Spleen (tissue), 11 donors: Measurements from ENCODE around the gene SLC47A2. TPM values are rescaled to one million over a fixed set of nuclear protein-coding genes. Genes with fewer than 3 reads are reported as not detected.

ENCODE experiments used
- DNase-seq: peaks from one replicate; pipeline ENCODE4 v3.0.0-alpha.2; 2020
- H3K27ac ChIP-seq, 8 donors: fragments of 200-600 bp; sonication (generic) in 7 of 8; 1 replicate in 4 of 8; 2 replicates in 4 of 8; pipeline versions ENCODE4 v1.5.0 to v1.8.0; 2016 to 2021; ENCODE audit warnings: inconsistent platforms in 4 of 8, mild to moderate bottlenecking in 4 of 8, moderate library complexity in 1 of 8
- H3K27me3 ChIP-seq, 7 donors: fragments of 200-600 bp; sonication (generic) in 6 of 7; replicated peaks in 1 of 7; 1 replicate in 4 of 7; 2 replicates in 3 of 7; pipeline versions ENCODE4 v1.5.0 to v1.8.0; 2016 to 2021; ENCODE audit warnings: inconsistent platforms in 3 of 7, mild to moderate bottlenecking in 1 of 7
- H3K36me3 ChIP-seq, 6 donors: fragments of 200-600 bp; sonication (generic) in 5 of 6; 1 replicate in 4 of 6; 2 replicates in 2 of 6; pipeline versions ENCODE4 v1.5.0 to v1.8.0; 2016 to 2021; ENCODE audit warnings: inconsistent platforms in 2 of 6
- H3K4me1 ChIP-seq, 6 donors: fragments of 200-600 bp; sonication (generic) in 5 of 6; 1 replicate in 3 of 6; 2 replicates in 3 of 6; pipeline versions ENCODE4 v1.5.0 to v1.8.0; 2016 to 2021; ENCODE audit warnings: inconsistent platforms in 3 of 6
- H3K4me3 ChIP-seq, 8 donors: fragments of 200-600 bp; sonication (generic) in 7 of 8; 1 replicate in 4 of 8; 2 replicates in 4 of 8; pipeline versions ENCODE4 v1.5.0 to v1.8.0; 2016 to 2021; ENCODE audit warnings: inconsistent platforms in 4 of 8, mild to moderate bottlenecking in 4 of 8, moderate library complexity in 2 of 8
- H3K9me3 ChIP-seq, 8 donors: fragments of 200-600 bp; sonication (generic) in 7 of 8; 1 replicate in 4 of 8; 2 replicates in 4 of 8; pipeline versions ENCODE4 v1.5.0 to v1.8.0; 2016 to 2021; ENCODE audit warnings: inconsistent platforms in 4 of 8
- CTCF ChIP-seq, 11 experiments: fragments of 200-600 bp in 7 of 11; fragments of 450-650 bp in 4 of 11; sonication (generic) in 4 of 11; IDR thresholded peaks in 8 of 11; conservative IDR thresholded peaks in 3 of 11; 1 replicate in 7 of 11; 2 replicates in 4 of 11; pipeline versions ENCODE4 v1.4.0 to v1.8.0; 2016 to 2021; ENCODE audit warnings: antibody characterized with exemption in 11 of 11, inconsistent platforms in 4 of 11, mild to moderate bottlenecking in 1 of 11
- POLR2A ChIP-seq, 3 donors: fragments of 450-650 bp; IDR thresholded peaks; one replicate each; pipeline ENCODE4 v1.5.1; 2017; ENCODE audit warnings: antibody characterized with exemption in 3 of 3, mild to moderate bottlenecking in 1 of 3
- POLR2AphosphoS5 ChIP-seq, 3 donors: sonication (generic); formaldehyde crosslinking; IDR thresholded peaks; one replicate each; pipeline ENCODE4 v1.5.1; 2017; ENCODE audit warnings: antibody characterized with exemption in 3 of 3
- WGBS, 5 donors: extraction: QIAGEN DNeasy Blood & Tissue Kit in 3 of 5; methylation state at CpG; one replicate each; pipeline versions ENCODE4 v1.1.5 to v1.1.7; 2013 to 2018; 5-methylcytosine and 5-hydroxymethylcytosine counted together
- intact Hi-C: fragments of 100-400 bp; cut with DNase I; formaldehyde crosslinking; loops from one replicate; pipeline ENCODE4 v1.15.0; 2023; ENCODE audit warnings: low total_unique reads
- polyA plus RNA-seq, 3 donors: library from polyadenylated mRNA; stranded (reverse); fragments of 200-250 nt; gene quantifications; one replicate each; pipeline ENCODE4 v1.2.1, GENCODE V29; 2013
- total RNA-seq, 7 donors: library from RNA; depleted of rRNA in 3 of 7; stranded (reverse); fragments of >200 nt in 3 of 7; fragmentation: NEBNext Ultra II Directional in 4 of 7; extraction: Animal tissue kit (Norgen Biotek cat#: 25700) in 4 of 7; gene quantifications; one replicate each; pipeline versions ENCODE4 v1.1.0 to v1.2.1, GENCODE V29; 2016 to 2021
- donor health status: healthy with polysubstance abuse.
- donor health status: DM: no; HTN: no; CAD: no; lungs with moderate emphysema.
- donor health status: DM: no; HTN: no; CAD: no.
- donor health status: Bipolar disorder and iron deficiency.
- donor health status: healthy.
- donor health status: DM: no; HTN: no; CAD: no.
- donor health status: DM: yes; HTN: yes; CAD: no.

Gene SLC47A2
- total and polyA plus RNA-seq, 10 donors = 0.03 TPM; not detected in 9

DNA sequence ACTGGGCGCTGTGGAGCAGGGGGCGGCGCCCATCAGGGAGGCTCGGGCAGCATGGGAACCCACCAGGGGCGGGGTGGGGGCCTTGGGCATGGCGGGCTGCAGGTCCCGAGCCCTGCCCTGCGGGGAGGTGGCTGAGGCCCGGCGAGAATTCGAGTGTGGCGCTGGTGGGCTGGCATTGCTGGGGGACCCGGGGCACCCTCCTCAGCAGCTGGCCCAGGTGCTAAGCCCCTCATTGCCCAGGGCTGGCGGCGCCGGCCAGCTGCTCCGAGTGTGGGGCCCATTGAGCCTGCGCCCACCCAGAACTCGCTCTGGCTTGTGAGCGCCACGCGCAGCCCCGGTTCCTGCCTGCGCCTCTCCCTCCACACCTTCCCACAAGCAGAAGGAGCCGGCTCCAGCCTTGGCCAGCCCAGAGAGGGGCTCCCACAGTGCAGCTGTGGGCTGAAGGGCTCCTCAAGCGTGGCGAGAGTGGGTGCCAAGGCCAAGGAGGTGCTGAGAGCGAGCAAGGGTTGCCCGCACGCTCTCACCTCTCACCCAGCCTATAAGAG lies 62.0 kb downstream of the SLC47A2 start:
- no peak overlapping the region for H3K27ac ChIP-seq
- peak; percentile 74 for DNase-seq

DNA sequence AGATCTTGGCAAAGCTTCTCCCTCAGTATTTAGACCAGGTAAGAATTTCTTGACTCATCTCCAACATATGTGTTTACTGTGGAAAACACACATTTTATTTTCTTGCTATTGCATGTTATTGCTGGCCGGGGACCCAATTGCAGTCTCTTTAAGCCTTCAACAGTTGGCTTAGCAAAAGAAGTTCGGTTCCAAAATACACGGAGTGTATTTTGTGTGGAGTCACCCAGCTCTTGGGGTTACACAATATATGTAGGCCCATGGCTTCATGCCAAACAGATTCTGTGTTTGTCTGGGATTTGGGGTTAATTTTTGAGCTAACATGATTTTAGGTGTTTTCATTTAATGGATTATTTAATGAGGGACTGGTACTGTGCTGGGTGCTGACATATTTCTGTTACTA lies 63.8 kb downstream of the SLC47A2 start:
- Histone ChIP-seq H3K36me3 (peaks cover 0 to 61% (median 29%) of the 10 kb centered on the region in 6 donors), H3K27me3 (no peaks in the 10 kb centered on the region), H3K4me3 (no peak overlapping the region), H3K27ac (no peak overlapping the region), H3K9me3 (peaks cover 0 to 3% (median 0%) of the 10 kb centered on the region in 8 donors), H3K4me1 (peaks cover 13 to 78% (median 38%) of the 10 kb centered on the region in 6 donors)
- TF ChIP-seq POLR2AphosphoS5 (IDR thresholded peaks at IDR 0.05) = no peak
- no peak for TF ChIP-seq CTCF (IDR thresholded peaks at IDR 0.05 in 8 of 11, conservative IDR thresholded peaks at IDR 0.05 in 3 of 11)
- intact Hi-C loops = no loop called here
- WGBS, 5 donors = 70 to 88% (median 87%) methylated on average over 3 of the region's 3 CpGs
- DNase-seq = no peak

More for the DNA sequence above, 62.0 kb downstream of the SLC47A2 start:
- TF ChIP-seq POLR2AphosphoS5 (IDR thresholded peaks at IDR 0.05) (peak in 1 of 3 donors; percentile 12), POLR2A (IDR thresholded peaks at IDR 0.05) (no peak)
- Histone ChIP-seq H3K9me3 (peaks cover 0 to 3% (median 0%) of the 10 kb centered on the region in 8 donors), H3K27me3 (no peaks in the 10 kb centered on the region), H3K4me3 (no peak overlapping the region), H3K36me3 (peaks cover 0 to 78% (median 35%) of the 10 kb centered on the region in 6 donors), H3K4me1 (peaks cover 11 to 65% (median 30%) of the 10 kb centered on the region in 6 donors)
- intact Hi-C loops = no loop called here
- WGBS, 5 donors = 96 to 99% (median 98%) methylated on average over 13 to 30 of the region's 30 CpGs

DNA sequence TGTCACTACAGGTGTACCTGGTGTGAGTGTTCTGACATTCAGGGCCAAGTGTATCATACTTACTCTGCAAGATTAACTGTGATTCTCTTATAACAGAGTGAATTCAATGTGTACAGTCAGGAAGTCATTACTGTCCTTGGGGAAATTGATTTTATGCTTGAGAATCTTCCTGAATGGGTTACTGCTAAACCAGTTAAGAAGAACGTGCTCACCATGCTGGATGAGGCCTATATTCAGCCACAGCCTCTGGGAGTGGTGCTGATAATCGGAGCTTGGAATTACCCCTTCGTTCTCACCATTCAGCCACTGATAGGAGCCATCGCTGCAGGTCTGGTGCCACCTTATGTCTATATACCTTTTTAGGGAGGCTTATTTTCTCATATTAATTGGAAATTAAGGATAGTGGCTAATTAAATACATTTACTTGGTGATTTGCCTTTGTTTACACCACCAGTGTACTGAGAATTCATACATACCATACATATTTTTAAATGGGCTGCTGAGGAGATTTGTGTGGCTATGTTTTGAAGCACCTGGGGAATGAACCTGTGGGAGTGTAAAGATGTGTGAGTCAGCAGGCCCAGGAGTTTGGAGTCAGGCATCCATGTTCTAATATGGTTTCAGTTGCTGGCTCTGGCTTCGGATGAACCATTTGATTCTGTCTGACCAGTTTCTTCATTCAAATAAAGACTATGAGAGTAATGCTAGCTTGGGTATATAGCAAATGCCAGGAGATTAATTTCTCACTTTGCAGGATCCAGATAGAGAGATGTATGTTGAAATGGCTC lies 64.7 kb downstream of the SLC47A2 start:
- peaks cover 18 to 80% (median 44%) of the 10 kb centered on the region in 6 donors for H3K4me1 ChIP-seq
- H3K9me3 ChIP-seq = peaks cover 0 to 3% (median 0%) of the 10 kb centered on the region in 8 donors
- H3K4me3 ChIP-seq = no peak overlapping the region
- H3K27ac ChIP-seq = peak overlapping the region in 1 of 8 donors; percentile 14
- WGBS, 5 donors = 76 to 87% (median 86%) methylated on average over 5 of the region's 5 CpGs
- H3K27me3 ChIP-seq = no peaks in the 10 kb centered on the region
- intact Hi-C loops = no loop called here
- TF ChIP-seq POLR2AphosphoS5 (IDR thresholded peaks at IDR 0.05) = no peak
- TF ChIP-seq CTCF (IDR thresholded peaks at IDR 0.05 in 8 of 11, conservative IDR thresholded peaks at IDR 0.05 in 3 of 11) = no peak
- no peak for TF ChIP-seq POLR2A (IDR thresholded peaks at IDR 0.05)
- H3K36me3 ChIP-seq = peaks cover 0 to 51% (median 24%) of the 10 kb centered on the region in 6 donors
- no peak for DNase-seq

- H3K27ac ChIP-seq = no peak overlapping the region
- peaks cover 18 to 80% (median 50%) of the 10 kb centered on the region in 6 donors for H3K4me1 ChIP-seq
- H3K9me3 ChIP-seq = peaks cover 0 to 3% (median 0%) of the 10 kb centered on the region in 8 donors
- H3K36me3 ChIP-seq = peaks cover 0 to 43% (median 22%) of the 10 kb centered on the region in 6 donors
- no peak for DNase-seq
- TF ChIP-seq POLR2A (IDR thresholded peaks at IDR 0.05) = no peak
- TF ChIP-seq CTCF (IDR thresholded peaks at IDR 0.05 in 8 of 11, conservative IDR thresholded peaks at IDR 0.05 in 3 of 11) = no peak
- TF ChIP-seq POLR2AphosphoS5 (IDR thresholded peaks at IDR 0.05) = no peak
- WGBS, 5 donors = 87 to 98% (median 95%) methylated on average over 1 of the region's 1 CpG
- intact Hi-C loops = no loop called here
- H3K4me3 ChIP-seq = peak overlapping the region in 3 of 8 donors; percentile 74 to 100 (median 91)
- H3K27me3 ChIP-seq = no peaks in the 10 kb centered on the region
These were observed 65.6 kb downstream of the SLC47A2 start for GRCh38 chr17:19650826-19651225.
